GM10266 (cell line): ENCODE results near the gene ARHGAP10.

Experiments used
- DNase-seq: peaks from one replicate; pipeline ENCODE4 v3.0.0; 2012; ENCODE audit errors: extremely low spot score
- TF ChIP-seq, protein P1 (sequence below): IDR thresholded peaks from 2 replicates; pipeline ENCODE4 v1.5.1; 2012; ENCODE audit warnings: mild to moderate bottlenecking, low read depth; ENCODE audit not compliant: control insufficient read depth, insufficient read depth; ENCODE audit errors: missing control alignments

The ARHGAP10 gene

GRCh38 chr4:147731580-147732517, at the start of gene ARHGAP10:
Gene ARHGAP10, plus strand, starts transcription at chr4:147732088. Its CDS starts 214 bp downstream, at chr4:147732302.
- DNase-seq: peak; percentile 78
- TF ChIP-seq, protein P1, sequence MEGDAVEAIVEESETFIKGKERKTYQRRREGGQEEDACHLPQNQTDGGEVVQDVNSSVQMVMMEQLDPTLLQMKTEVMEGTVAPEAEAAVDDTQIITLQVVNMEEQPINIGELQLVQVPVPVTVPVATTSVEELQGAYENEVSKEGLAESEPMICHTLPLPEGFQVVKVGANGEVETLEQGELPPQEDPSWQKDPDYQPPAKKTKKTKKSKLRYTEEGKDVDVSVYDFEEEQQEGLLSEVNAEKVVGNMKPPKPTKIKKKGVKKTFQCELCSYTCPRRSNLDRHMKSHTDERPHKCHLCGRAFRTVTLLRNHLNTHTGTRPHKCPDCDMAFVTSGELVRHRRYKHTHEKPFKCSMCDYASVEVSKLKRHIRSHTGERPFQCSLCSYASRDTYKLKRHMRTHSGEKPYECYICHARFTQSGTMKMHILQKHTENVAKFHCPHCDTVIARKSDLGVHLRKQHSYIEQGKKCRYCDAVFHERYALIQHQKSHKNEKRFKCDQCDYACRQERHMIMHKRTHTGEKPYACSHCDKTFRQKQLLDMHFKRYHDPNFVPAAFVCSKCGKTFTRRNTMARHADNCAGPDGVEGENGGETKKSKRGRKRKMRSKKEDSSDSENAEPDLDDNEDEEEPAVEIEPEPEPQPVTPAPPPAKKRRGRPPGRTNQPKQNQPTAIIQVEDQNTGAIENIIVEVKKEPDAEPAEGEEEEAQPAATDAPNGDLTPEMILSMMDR: no peak

DNA sequence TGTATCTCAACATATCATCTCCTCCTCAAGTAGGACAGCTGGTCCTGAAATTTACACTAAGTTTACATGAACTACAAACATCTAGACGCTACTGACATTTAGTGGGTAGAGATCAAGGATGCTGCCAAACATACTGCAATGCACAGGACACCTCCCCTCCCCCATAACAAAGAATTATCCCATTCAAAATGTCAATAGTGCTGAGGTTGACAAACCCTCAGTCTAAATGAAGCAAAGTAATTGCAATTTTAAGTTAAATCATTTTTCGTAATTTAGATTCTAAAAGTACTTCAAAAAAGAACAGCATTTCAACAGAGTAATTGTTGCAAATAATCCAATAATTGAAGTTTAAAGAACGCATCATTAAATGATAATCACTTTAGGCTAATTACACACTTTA, 49.1 kb upstream of the ARHGAP10 start:
- TF ChIP-seq, protein P1: no peak
- no peak for DNase-seq

- TF ChIP-seq, protein P1: no peak
- peak; percentile 35 for DNase-seq
Measured at GRCh38 chr4:147683188-147683591, 48.7 kb upstream of the ARHGAP10 start.

GRCh38 chr4:147683717-147684700, 47.9 kb upstream of the ARHGAP10 start, which contains the start of gene PRMT9:
Gene PRMT9, minus strand, starts transcription at chr4:147684163. Its CDS starts 176 bp downstream, at chr4:147683987.
- TF ChIP-seq, protein P1: no peak
- peak; percentile 92 for DNase-seq

DNA sequence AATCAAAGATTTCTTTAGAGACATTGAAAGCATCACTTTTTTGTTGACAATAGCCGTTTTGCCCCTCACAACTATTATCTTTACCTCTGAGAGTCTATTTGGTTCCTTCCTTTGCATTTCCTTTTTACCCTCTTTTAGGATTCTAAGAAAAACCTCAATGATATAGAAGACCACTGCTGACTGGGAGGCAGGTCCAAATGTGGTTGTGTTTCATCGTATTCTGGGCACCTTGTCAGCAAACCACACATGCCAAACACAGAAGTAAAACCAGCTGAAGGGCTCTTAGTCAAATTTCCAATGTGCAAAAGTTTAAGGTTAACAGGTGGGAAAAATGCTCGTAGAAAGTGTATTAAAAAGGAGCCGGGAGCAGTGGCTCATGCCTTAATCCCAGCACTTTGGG, 42.8 kb upstream of the ARHGAP10 start:
- DNase-seq: no peak
- TF ChIP-seq, protein P1: no peak

GRCh38 chr4:147691820-147692219, 40.1 kb upstream of the ARHGAP10 start:
- no peak for DNase-seq
- TF ChIP-seq, protein P1: no peak
